Stimulated activated CD4-positive, alpha-beta T cell treated with anti-CD3 and anti-CD28 coated beads, TNF-alpha, amount 100 ng/mL, for 24 hours (primary cell): ENCODE measurements around the gene MIB1.
"Not testable (repeated sequence)": the region's sequence is repeated elsewhere in the genome, so short reads cannot be mapped to it uniquely, and the experiment has no call there.

ENCODE experiments used
- DNase-seq, 3 experiments: peaks; one replicate each; pipeline ENCODE4 v3.0.0-alpha.2; 2020; ENCODE audit warnings: low read depth in 3 of 3

MIB1 gene

GRCh38 chr18:21743166-21743832 is 2.7 kb downstream of the MIB1 start:
- DNase-seq, result no peak

- no peak for DNase-seq
Measured at GRCh38 chr18:21745231-21745630, 4.6 kb downstream of the MIB1 start.

GRCh38 chr18:21747268-21747667 is 6.7 kb downstream of the MIB1 start:
- DNase-seq, result no peak

- DNase-seq, result no peak
Measured at GRCh38 chr18:21747764-21748693, 7.4 kb downstream of the MIB1 start.

GRCh38 chr18:21757833-21758232 is 17.2 kb downstream of the MIB1 start:
- DNase-seq, result no peak

GRCh38 chr18:21759836-21760235 is 19.2 kb downstream of the MIB1 start:
- no peak for DNase-seq

GRCh38 chr18:21760321-21760720 is 19.7 kb downstream of the MIB1 start:
- DNase-seq, result no peak

GRCh38 chr18:21761471-21762115 is 21.0 kb downstream of the MIB1 start:
- DNase-seq, result no peak

GRCh38 chr18:21762181-21762772 is 21.7 kb downstream of the MIB1 start:
- no peak for DNase-seq

GRCh38 chr18:21763846-21764646 is 23.5 kb downstream of the MIB1 start:
- DNase-seq, result no peak

GRCh38 chr18:21769206-21769605 is 28.6 kb downstream of the MIB1 start:
- no peak for DNase-seq

- no peak for DNase-seq
Measured at GRCh38 chr18:21774722-21775121, 34.1 kb downstream of the MIB1 start.

GRCh38 chr18:21777814-21778213 is 37.2 kb downstream of the MIB1 start:
- no peak for DNase-seq

GRCh38 chr18:21786526-21786925 is 45.9 kb downstream of the MIB1 start:
- no peak for DNase-seq

GRCh38 chr18:21796089-21796488 is 55.5 kb downstream of the MIB1 start:
- DNase-seq, result not testable (repeated sequence)

GRCh38 chr18:21798126-21798525 is 57.5 kb downstream of the MIB1 start:
- DNase-seq, result no peak

- no peak for DNase-seq
Measured at GRCh38 chr18:21799721-21800120, 59.1 kb downstream of the MIB1 start.

- DNase-seq, result no peak
Measured at GRCh38 chr18:21803495-21803894, 62.9 kb downstream of the MIB1 start.

- DNase-seq, result no peak
Measured at GRCh38 chr18:21805771-21806366, 65.3 kb downstream of the MIB1 start.

- DNase-seq, result no peak
Measured at GRCh38 chr18:21808185-21808584, 67.6 kb downstream of the MIB1 start.

GRCh38 chr18:21809725-21810124 is 69.1 kb downstream of the MIB1 start:
- DNase-seq, result no peak
